ENCODE measurements around the gene NFIC.

GRCh38 chr19:3323658-3324057 lies 42.7 kb upstream of the NFIC start:
- TF ChIP-seq CTCF (IDR thresholded peaks at IDR 0.05; ENCODE audit: low read depth, low read length, poor library complexity, severe bottlenecking) (no peak), EZH2phosphoT487 (IDR thresholded peaks at IDR 0.05; ENCODE audit: borderline replicate concordance, low read length) (no peak)

Data from DOHH2 (cell line).